SK-N-SH (cell line): ENCODE results near the gene ZNF586.

Experiments
- EP300 ChIP-seq, 2 experiments: IDR thresholded peaks; 2 replicates each; pipeline versions ENCODE4 v1.4.0 to v1.6.1; 2012; ENCODE audit warnings: borderline replicate concordance in 1 of 2, low read depth in 1 of 2, low read length in 1 of 2
- EZH2phosphoT487 ChIP-seq: fragments of 200-600 bp; sonication (generic); IDR thresholded peaks from 2 replicates; pipeline ENCODE4 v1.6.1; 2017; ENCODE audit warnings: low read depth, mixed run types, mild to moderate bottlenecking, antibody characterized with exemption, moderate library complexity, borderline replicate concordance
- MXI1 ChIP-seq: IDR thresholded peaks from 2 replicates; pipeline ENCODE4 v1.6.1; 2012; ENCODE audit warnings: mild to moderate bottlenecking, low read depth, low read length, improper control_type of control experiment
- POLR2AphosphoS5 ChIP-seq: IDR thresholded peaks from 2 replicates; pipeline ENCODE4 v1.6.1; 2012; ENCODE audit warnings: low read depth, low read length
- RAD21 ChIP-seq: IDR thresholded peaks from 2 replicates; pipeline ENCODE4 v1.6.1; 2012; ENCODE audit warnings: mild to moderate bottlenecking, low read length
- RCOR1 ChIP-seq: fragments of 150-350 bp; IDR thresholded peaks from 2 replicates; pipeline ENCODE4 v1.6.1; 2017; ENCODE audit warnings: antibody characterized with exemption, low read length
- REST ChIP-seq: IDR thresholded peaks from 2 replicates; pipeline ENCODE4 v1.6.1; 2012; ENCODE audit warnings: mild to moderate bottlenecking, low read depth, low read length, moderate library complexity
- SMC3 ChIP-seq: IDR thresholded peaks from 2 replicates; pipeline ENCODE4 v1.6.1; 2012; ENCODE audit warnings: low read depth, low read length, improper control_type of control experiment
- TCF12 ChIP-seq: IDR thresholded peaks from 2 replicates; pipeline ENCODE4 v1.4.0; 2012
- USF2 ChIP-seq: fragments of 150-350 bp; IDR thresholded peaks from 2 replicates; pipeline ENCODE4 v1.6.1; 2017; ENCODE audit warnings: antibody characterized with exemption, low read length, low read depth, borderline replicate concordance
- TF ChIP-seq, protein P1 (sequence below): fragments of 200-600 bp; sonication (generic); IDR thresholded peaks from 2 replicates; pipeline ENCODE4 v1.6.1; 2017; ENCODE audit warnings: antibody characterized with exemption, mild to moderate bottlenecking, moderate library complexity
- TF ChIP-seq, protein P2 (sequence below): IDR thresholded peaks from 2 replicates; pipeline ENCODE4 v1.4.0; 2012; ENCODE audit warnings: low read depth, borderline replicate concordance
- TF ChIP-seq, protein P3 (sequence below): IDR thresholded peaks from 2 replicates; pipeline ENCODE4 v1.4.0; 2012; ENCODE audit warnings: low read depth, borderline replicate concordance

DNA sequence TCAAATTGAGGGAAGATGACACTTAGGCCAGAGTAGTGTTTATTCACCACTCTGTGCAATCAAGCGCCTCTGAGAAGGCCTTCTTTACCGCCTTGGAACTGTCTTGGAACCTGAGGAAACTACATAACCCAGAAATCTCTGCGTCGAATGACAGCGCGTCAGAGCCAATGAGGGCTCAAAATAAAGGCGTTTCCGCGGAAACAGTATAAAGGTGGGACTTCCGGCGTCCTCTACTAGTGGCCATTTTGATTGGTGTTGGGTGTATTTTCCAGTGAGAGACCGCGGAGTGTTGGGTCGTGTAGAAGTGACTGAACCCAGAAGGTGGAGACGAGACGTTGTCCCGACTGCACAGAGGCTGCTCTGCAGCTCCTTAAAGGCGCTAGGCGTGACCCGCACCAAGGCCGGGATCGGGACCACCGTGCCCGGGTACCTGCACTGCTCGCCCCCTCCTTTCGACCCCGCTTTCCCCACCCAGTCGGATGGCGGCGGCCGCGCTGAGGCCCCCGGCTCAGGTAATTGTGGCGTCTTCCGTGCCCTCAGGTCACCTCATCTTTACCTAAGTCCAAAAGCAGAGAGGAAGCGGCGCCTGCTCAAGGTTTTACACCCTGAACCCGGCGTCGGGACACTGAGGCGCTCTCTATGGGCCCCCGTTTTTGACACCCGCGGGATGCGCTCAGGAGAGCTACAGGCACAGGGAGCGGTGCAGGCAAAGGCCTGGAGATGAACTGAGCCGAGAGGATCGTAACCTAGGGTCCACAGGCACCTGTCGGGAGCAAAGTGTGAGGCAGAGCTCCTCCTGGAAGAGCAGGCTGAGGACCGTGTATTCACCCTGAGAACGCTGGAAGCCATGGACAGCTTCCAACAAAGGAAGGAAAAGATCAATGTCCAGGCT lies 22.6 kb upstream of the ZNF586 start, which contains the start of gene ZNF776:
- TF ChIP-seq, protein P1, sequence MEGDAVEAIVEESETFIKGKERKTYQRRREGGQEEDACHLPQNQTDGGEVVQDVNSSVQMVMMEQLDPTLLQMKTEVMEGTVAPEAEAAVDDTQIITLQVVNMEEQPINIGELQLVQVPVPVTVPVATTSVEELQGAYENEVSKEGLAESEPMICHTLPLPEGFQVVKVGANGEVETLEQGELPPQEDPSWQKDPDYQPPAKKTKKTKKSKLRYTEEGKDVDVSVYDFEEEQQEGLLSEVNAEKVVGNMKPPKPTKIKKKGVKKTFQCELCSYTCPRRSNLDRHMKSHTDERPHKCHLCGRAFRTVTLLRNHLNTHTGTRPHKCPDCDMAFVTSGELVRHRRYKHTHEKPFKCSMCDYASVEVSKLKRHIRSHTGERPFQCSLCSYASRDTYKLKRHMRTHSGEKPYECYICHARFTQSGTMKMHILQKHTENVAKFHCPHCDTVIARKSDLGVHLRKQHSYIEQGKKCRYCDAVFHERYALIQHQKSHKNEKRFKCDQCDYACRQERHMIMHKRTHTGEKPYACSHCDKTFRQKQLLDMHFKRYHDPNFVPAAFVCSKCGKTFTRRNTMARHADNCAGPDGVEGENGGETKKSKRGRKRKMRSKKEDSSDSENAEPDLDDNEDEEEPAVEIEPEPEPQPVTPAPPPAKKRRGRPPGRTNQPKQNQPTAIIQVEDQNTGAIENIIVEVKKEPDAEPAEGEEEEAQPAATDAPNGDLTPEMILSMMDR: no peak
- TF ChIP-seq POLR2AphosphoS5 (peak; percentile 92; the same call in 1 of the 2 replicates), RAD21 (no peak), EZH2phosphoT487 (no peak), TCF12 (no peak), SMC3 (no peak), EP300 (IDR thresholded peaks at IDR 0.05; ENCODE audit: borderline replicate concordance in 1 of 2, low read depth in 1 of 2, low read length in 1 of 2) (no peak), RCOR1 (no peak), MXI1 (no peak), REST (0 out of 2 replicates have a peak, but pooled peaks have one; percentile 10), USF2 (no peak)
- TF ChIP-seq, protein P2, sequence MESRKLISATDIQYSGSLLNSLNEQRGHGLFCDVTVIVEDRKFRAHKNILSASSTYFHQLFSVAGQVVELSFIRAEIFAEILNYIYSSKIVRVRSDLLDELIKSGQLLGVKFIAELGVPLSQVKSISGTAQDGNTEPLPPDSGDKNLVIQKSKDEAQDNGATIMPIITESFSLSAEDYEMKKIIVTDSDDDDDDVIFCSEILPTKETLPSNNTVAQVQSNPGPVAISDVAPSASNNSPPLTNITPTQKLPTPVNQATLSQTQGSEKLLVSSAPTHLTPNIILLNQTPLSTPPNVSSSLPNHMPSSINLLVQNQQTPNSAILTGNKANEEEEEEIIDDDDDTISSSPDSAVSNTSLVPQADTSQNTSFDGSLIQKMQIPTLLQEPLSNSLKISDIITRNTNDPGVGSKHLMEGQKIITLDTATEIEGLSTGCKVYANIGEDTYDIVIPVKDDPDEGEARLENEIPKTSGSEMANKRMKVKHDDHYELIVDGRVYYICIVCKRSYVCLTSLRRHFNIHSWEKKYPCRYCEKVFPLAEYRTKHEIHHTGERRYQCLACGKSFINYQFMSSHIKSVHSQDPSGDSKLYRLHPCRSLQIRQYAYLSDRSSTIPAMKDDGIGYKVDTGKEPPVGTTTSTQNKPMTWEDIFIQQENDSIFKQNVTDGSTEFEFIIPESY: no peak
- TF ChIP-seq, protein P3, sequence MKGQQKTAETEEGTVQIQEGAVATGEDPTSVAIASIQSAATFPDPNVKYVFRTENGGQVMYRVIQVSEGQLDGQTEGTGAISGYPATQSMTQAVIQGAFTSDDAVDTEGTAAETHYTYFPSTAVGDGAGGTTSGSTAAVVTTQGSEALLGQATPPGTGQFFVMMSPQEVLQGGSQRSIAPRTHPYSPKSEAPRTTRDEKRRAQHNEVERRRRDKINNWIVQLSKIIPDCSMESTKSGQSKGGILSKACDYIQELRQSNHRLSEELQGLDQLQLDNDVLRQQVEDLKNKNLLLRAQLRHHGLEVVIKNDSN: no peak
